A549 (cell line): ENCODE results near the gene AFMID. TPM values are rescaled to one million over a fixed set of nuclear protein-coding genes. Genes with fewer than 3 reads are reported as not detected.

Experiments used
- ATAC-seq, 2 experiments: fragments of 200-7000 bp in 1 of 2; fragments of >200 bp in 1 of 2; cut with Nextera tagmentation in 1 of 2; cut with Tn5 transposase in 1 of 2; 3 replicates each; pipeline versions ENCODE4 v1.8.0 to v1.9.1; 2018 to 2020; ENCODE audit warnings: mild to moderate bottlenecking in 1 of 2, moderate library complexity in 1 of 2
- CTCF ChIA-PET: fragments of 300-600 bp; sonication (Branson Sonifier 250); formaldehyde crosslinking; extraction: SDS; loops from one replicate; lab custom pipeline; 2021; ENCODE audit warnings: antibody characterized with exemption, inconsistent platforms; lab: Yijun Ruan, JAX
- POLR2A ChIA-PET: fragments of 350-600 bp; formaldehyde crosslinking; extraction: SDS; loops from one replicate; lab custom pipeline; 2021; ENCODE audit warnings: antibody characterized with exemption, inconsistent platforms; lab: Yijun Ruan, JAX
- DNase-seq, 2 experiments: peaks; one replicate each; pipeline versions ENCODE4 v3.0.0 to v3.0.0-alpha.2; 2011 to 2016; ENCODE audit warnings: low read depth in 1 of 2, low spot score in 1 of 2
- FAIRE-seq: peaks from 2 replicates; lab custom pipeline; 2011; peaks lifted over from hg19 to GRCh38; lab: Jason Lieb, UNC
- H3K27ac ChIP-seq, 2 experiments: fragments of >200 bp; sonication (Bioruptor Twin); formaldehyde crosslinking; 3 replicates each; pipeline ENCODE4 v1.5.1; 2016 to 2017
- H3K4me1 ChIP-seq: fragments of >200 bp; sonication (Bioruptor Twin); formaldehyde crosslinking; 3 replicates; pipeline ENCODE4 v1.6.1; 2016
- H3K4me2 ChIP-seq: fragments of >200 bp; sonication (Bioruptor Twin); formaldehyde crosslinking; 3 replicates; pipeline ENCODE4 v1.6.1; 2016
- H3K4me3 ChIP-seq: fragments of >200 bp; sonication (Bioruptor Twin); formaldehyde crosslinking; 3 replicates; pipeline ENCODE4 v1.5.1; 2016
- H3K9me3 ChIP-seq: fragments of >200 bp; sonication (Bioruptor Twin); formaldehyde crosslinking; 3 replicates; pipeline ENCODE4 v1.6.1; 2016
- BHLHE40 ChIP-seq: IDR thresholded peaks from 2 replicates; pipeline ENCODE4 v1.6.1; 2012; ENCODE audit warnings: low read depth, low read length, inconsistent platforms
- CBX2 ChIP-seq: fragments of 200-600 bp; sonication (generic); IDR thresholded peaks from 2 replicates; pipeline ENCODE4 v1.6.1; 2016; ENCODE audit warnings: low read depth, mild to moderate bottlenecking, borderline replicate concordance
- CEBPB ChIP-seq, 2 experiments: fragments of >200 bp in 1 of 2; sonication (Bioruptor Twin) in 1 of 2; formaldehyde crosslinking in 1 of 2; IDR thresholded peaks; 2 replicates each; pipeline ENCODE4 v1.6.1; 2012 to 2016
- E2F6 ChIP-seq: IDR thresholded peaks from 2 replicates; pipeline ENCODE4 v1.6.1; 2012; ENCODE audit warnings: low read depth, borderline replicate concordance
- GATA3 ChIP-seq: IDR thresholded peaks from 2 replicates; pipeline ENCODE4 v1.6.1; 2012; ENCODE audit warnings: borderline replicate concordance
- HES2 ChIP-seq: fragments of >200 bp; sonication (Bioruptor Twin); formaldehyde crosslinking; IDR thresholded peaks from 2 replicates; pipeline ENCODE4 v1.6.1; 2016
- HMGXB4 ChIP-seq: fragments of 250-450 bp; sonication (Bioruptor Pico); IDR thresholded peaks from 2 replicates; pipeline ENCODE4 v1.5.0; 2021; ENCODE audit warnings: mild to moderate bottlenecking, moderate library complexity, borderline replicate concordance
- HOXB5 ChIP-seq: fragments of 250-450 bp; sonication (Bioruptor Pico); IDR thresholded peaks from 2 replicates; pipeline ENCODE4 v1.5.0; 2020; ENCODE audit warnings: mild to moderate bottlenecking, moderate library complexity
- JUN ChIP-seq, 2 experiments: fragments of >200 bp; sonication (Bioruptor Twin); formaldehyde crosslinking; IDR thresholded peaks; 2 replicates in 1 of 2; 3 replicates in 1 of 2; pipeline ENCODE4 v1.6.1; 2016 to 2017
- MAX ChIP-seq: IDR thresholded peaks from 2 replicates; pipeline ENCODE4 v1.6.1; 2012
- NFE2L2 ChIP-seq: fragments of 150-350 bp; conservative IDR thresholded peaks from 2 replicates; pipeline ENCODE4 v1.6.1; 2014; ENCODE audit warnings: low read length
- NR3C1 ChIP-seq: fragments of >200 bp; sonication (Bioruptor Twin); formaldehyde crosslinking; IDR thresholded peaks from 3 replicates; pipeline ENCODE4 v1.6.1; 2017
- PBX3 ChIP-seq: IDR thresholded peaks from 2 replicates; pipeline ENCODE4 v1.6.1; 2012
- PHF8 ChIP-seq: fragments of 200-600 bp; sonication (generic); IDR thresholded peaks from 2 replicates; pipeline ENCODE4 v1.6.1; 2016; ENCODE audit warnings: low read depth, mild to moderate bottlenecking, antibody characterized with exemption, moderate library complexity, borderline replicate concordance
- RAD21 ChIP-seq, 2 experiments: fragments of >200 bp in 1 of 2; sonication (Bioruptor Twin) in 1 of 2; formaldehyde crosslinking in 1 of 2; IDR thresholded peaks in 1 of 2; conservative IDR thresholded peaks in 1 of 2; 2 replicates in 1 of 2; 3 replicates in 1 of 2; pipeline ENCODE4 v1.6.1; 2012 to 2018; ENCODE audit warnings: inconsistent platforms in 1 of 2
- RCOR1 ChIP-seq: fragments of 150-350 bp; IDR thresholded peaks from 2 replicates; pipeline ENCODE4 v1.6.1; 2014; ENCODE audit warnings: antibody characterized with exemption, low read length, low read depth
- RFX5 ChIP-seq: fragments of 450-650 bp; IDR thresholded peaks from 2 replicates; pipeline ENCODE4 v1.7.1; 2014; ENCODE audit warnings: antibody characterized with exemption, mild to moderate bottlenecking, moderate library complexity
- SMC3 ChIP-seq: fragments of >200 bp; sonication (Bioruptor Twin); formaldehyde crosslinking; IDR thresholded peaks from 3 replicates; pipeline ENCODE4 v1.6.1; 2018; ENCODE audit warnings: inconsistent platforms
- WGBS: methylation state at CpG from one replicate; pipeline ENCODE4 v1.1.6; 2017; ENCODE audit errors: missing lambda C conversion rate; 5-methylcytosine and 5-hydroxymethylcytosine counted together
- polyA plus RNA-seq, 4 experiments: library from polyadenylated mRNA; depleted of rRNA in 3 of 4; stranded (reverse); fragments of >200 nt; fragmentation: RNase III in 1 of 4; extraction: RNeasy Plus Mini Kit Qiagen cat#74134 plus additional on column Dnase treatment in 1 of 4; gene quantifications; 2 replicates in 3 of 4; 3 replicates in 1 of 4; pipeline ENCODE4 v1.2.3, GENCODE V29; 2011 to 2017
- TF ChIP-seq, protein P1 (sequence below): fragments of 250-450 bp; sonication (Bioruptor Pico); IDR thresholded peaks from 2 replicates; pipeline ENCODE4 v1.5.0; 2020; ENCODE audit warnings: low read depth, mild to moderate bottlenecking, moderate library complexity

AFMID gene
- polyA plus RNA-seq, 2 of the 4 experiments (the other 2 are of a cell fraction) = 33.4 to 43.4 TPM

- no peak for ATAC-seq
- CTCF ChIA-PET = interaction anchor here (0.6 to 13.4 kb wide), 5 partner anchors 10 to 96 kb away, joined by 3 to 86 read pairs (median 7); partner anchors contain the start of genes AFMID and TK1
- no peak for DNase-seq
- Histone ChIP-seq H3K4me3 (no peak overlapping the region), H3K4me1 (no peaks in the 10 kb centered on the region), H3K9me3 (no peaks in the 10 kb centered on the region), H3K27ac (no peak overlapping the region), H3K4me2 (no peak overlapping the region)
- WGBS = 87% methylated on average over 5 of the region's 5 CpGs
- no peak for TF ChIP-seq BHLHE40
- TF ChIP-seq SMC3 = no peak
- no peak for TF ChIP-seq CEBPB (IDR thresholded peaks at IDR 0.05)
- TF ChIP-seq MAX = no peak
- no peak for TF ChIP-seq GATA3
- no peak for TF ChIP-seq HOXB5 (CRISPR knock-in tag)
- no peak for TF ChIP-seq JUN (IDR thresholded peaks at IDR 0.05)
- TF ChIP-seq HES2 = no peak
- TF ChIP-seq, protein P1, sequence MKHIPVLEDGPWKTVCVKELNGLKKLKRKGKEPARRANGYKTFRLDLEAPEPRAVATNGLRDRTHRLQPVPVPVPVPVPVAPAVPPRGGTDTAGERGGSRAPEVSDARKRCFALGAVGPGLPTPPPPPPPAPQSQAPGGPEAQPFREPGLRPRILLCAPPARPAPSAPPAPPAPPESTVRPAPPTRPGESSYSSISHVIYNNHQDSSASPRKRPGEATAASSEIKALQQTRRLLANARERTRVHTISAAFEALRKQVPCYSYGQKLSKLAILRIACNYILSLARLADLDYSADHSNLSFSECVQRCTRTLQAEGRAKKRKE (CRISPR knock-in tag) = no peak
- POLR2A ChIA-PET = no interaction called here
- FAIRE-seq = no peak
Observed at GRCh38 chr17:78196716-78197115, 9.6 kb downstream of the AFMID start.

- CTCF ChIA-PET = interaction anchor here (0.6 to 13.4 kb wide), 8 partner anchors 10 to 113 kb away, joined by 3 to 86 read pairs (median 6); partner anchors contain the start of genes AFMID and TK1
- Histone ChIP-seq H3K4me2 (no peak overlapping the region), H3K9me3 (no peaks in the 10 kb centered on the region), H3K4me3 (no peak overlapping the region), H3K4me1 (no peaks in the 10 kb centered on the region), H3K27ac (no peak overlapping the region)
- WGBS = 89% methylated on average over 9 of the region's 9 CpGs
- ATAC-seq (peak in 1 of 2 experiments; percentile 52; a peak in 2 of 6 replicates), FAIRE-seq (no peak), DNase-seq (no peak)
- TF ChIP-seq NFE2L2 (no peak), HOXB5 (CRISPR knock-in tag) (no peak), PBX3 (no peak), JUN (IDR thresholded peaks at IDR 0.05) (no peak), E2F6 (no peak), NR3C1 (no peak), PHF8 (no peak), HMGXB4 (no peak), RAD21 (conservative IDR thresholded peaks at IDR 0.05 in 1 of 2, IDR thresholded peaks at IDR 0.05 in 1 of 2) (no peak), CBX2 (no peak), RCOR1 (no peak), BHLHE40 (no peak), RFX5 (no peak)
- POLR2A ChIA-PET = interaction anchor here (1.3 kb wide), 1 partner anchor 239 kb away, joined by 3 read pairs; the partner anchor contains the start of gene TNRC6C
Observed at GRCh38 chr17:78197147-78197832, 10.1 kb downstream of the AFMID start.
